Activated CD8-positive, alpha-beta memory T cell treated with anti-CD3 and anti-CD28 coated beads, Interleukin-2, amount 50 U/mL, for 24 hours (primary cell): ENCODE results near the gene C6orf15.
"Not testable (repeated sequence)": the region's sequence is repeated elsewhere in the genome, so short reads cannot be mapped to it uniquely, and the experiment has no call there.

Experiments used
- DNase-seq: peaks from one replicate; pipeline ENCODE4 v3.0.0-alpha.2; 2020; ENCODE audit errors: extremely low read depth

The C6orf15 gene

GRCh38 chr6:31067891-31068668, 44.3 kb downstream of the C6orf15 start:
- DNase-seq = not testable (repeated sequence)

- DNase-seq = not testable (repeated sequence)
These were observed 45.3 kb downstream of the C6orf15 start for GRCh38 chr6:31067028-31067427.

- no peak for DNase-seq
These were observed 46.8 kb downstream of the C6orf15 start for GRCh38 chr6:31065556-31065955.

GRCh38 chr6:31063906-31064435, 48.4 kb downstream of the C6orf15 start:
- no peak for DNase-seq
